ENCODE results near the gene HOXD1. TPM values are rescaled to one million over a fixed set of nuclear protein-coding genes. Genes with fewer than 3 reads are reported as not detected.

The HOXD1 gene
- total RNA-seq (2021; fragmentation: NEBNext Ultra II Directional; extraction: Animal tissue kit (Norgen Biotek cat#: 25700)): not detected
- long read RNA-seq: 0 reads

DNA sequence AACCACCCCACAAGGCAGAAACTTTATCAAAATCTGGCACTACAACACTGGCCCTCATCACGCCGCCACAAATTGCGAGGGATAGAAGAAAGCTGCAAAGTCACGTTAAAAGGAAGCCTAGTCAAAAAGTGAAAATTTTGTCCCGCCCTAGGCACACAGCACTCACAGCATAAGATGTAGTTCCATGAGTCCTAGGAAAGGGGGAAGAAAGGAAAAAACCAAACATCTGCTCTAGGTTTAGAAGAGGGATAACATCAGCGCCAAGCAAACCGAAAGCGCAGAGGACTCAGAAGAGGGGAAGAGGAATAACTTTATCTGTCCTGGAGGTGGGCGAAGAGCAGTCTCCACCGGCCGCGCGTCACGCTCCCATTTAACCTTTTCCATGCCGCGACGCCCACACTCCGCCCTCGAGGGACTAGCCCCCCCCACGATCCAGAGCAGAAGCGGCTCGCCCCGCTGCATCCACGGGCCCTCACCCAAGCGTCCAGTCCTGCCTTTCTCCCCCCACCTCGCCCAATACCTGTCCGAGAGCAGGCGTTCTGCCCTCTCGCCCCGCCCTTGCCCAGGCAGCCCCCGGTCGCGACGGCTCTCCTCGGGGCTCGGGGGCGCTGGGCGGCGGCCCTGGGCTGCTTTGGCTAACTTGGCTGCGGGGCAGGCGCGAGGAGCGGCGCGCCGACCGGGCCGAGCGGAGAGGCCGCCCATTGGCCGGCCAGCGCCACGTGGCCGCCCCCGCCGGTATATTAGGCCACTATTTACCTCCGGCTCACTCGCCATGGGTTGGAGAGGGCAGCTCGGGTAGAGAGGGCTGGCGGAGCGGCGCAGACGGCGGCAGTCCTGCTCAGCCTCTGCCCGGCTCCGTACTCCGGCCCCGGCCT, at the start of gene HOXD1:
Gene HOXD1, plus strand, starts transcription at position 770 of the 875 bp plus-strand sequence. CDS start 134 bp downstream, outside the sequence.
- Mint-ChIP-seq H3K4me1 (ENCODE audit: low read depth) (peaks cover 10% of the 10 kb centered on the region), H3K4me3 (peak within 1 kb of the TSS; percentile 86), H3K36me3 (ENCODE audit: low read depth) (peaks cover 4% of the 10 kb centered on the region), H3K27ac (no peak within 1 kb of the TSS), H3K9me3 (no peaks in the 10 kb centered on the region), H3K27me3 (ENCODE audit: insufficient read depth) (peaks cover 43% of the 10 kb centered on the region)
- TF ChIP-seq, protein P1, sequence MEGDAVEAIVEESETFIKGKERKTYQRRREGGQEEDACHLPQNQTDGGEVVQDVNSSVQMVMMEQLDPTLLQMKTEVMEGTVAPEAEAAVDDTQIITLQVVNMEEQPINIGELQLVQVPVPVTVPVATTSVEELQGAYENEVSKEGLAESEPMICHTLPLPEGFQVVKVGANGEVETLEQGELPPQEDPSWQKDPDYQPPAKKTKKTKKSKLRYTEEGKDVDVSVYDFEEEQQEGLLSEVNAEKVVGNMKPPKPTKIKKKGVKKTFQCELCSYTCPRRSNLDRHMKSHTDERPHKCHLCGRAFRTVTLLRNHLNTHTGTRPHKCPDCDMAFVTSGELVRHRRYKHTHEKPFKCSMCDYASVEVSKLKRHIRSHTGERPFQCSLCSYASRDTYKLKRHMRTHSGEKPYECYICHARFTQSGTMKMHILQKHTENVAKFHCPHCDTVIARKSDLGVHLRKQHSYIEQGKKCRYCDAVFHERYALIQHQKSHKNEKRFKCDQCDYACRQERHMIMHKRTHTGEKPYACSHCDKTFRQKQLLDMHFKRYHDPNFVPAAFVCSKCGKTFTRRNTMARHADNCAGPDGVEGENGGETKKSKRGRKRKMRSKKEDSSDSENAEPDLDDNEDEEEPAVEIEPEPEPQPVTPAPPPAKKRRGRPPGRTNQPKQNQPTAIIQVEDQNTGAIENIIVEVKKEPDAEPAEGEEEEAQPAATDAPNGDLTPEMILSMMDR (IDR thresholded peaks at IDR 0.05): no peak
- no peak for DNase-seq

DNA sequence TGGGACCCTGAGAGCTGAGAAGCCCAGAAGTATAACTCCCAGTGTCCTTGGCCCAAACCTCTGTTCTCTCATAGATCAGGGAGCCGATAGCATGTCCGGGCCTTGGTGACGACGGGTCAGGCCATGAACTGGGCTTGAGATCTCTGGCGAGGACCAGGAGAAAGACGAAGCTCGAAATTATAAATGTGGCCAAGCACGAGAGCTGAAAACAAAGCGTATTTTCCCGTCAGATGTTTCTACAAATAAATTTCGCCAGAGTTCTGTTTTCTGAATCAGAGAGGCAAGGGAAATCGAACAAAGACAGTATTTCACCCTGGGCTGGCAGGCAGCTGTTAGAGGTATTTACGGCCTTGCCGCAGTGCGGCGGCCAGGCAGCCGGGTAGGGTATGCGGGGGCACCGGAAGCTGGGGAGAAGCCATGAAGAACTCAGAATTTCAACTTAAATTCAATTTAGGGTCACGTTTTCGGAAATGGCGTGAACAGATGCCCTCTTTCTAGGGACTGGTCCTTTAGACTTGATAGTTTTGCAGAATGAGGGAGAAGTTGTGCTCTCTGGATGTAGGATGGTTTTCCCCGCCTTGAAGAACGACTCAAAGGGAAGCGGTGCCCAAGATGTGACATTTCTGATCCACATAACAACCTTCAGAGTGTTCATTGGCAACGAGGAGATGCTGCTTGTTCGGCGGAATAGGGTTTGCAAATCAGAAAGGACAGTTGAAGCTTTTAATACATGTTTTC, 49.4 kb upstream of the HOXD1 start:
- no peak for DNase-seq
- peaks cover 25% of the 10 kb centered on the region for H3K27me3 Mint-ChIP-seq (ENCODE audit: insufficient read depth)
- H3K27ac Mint-ChIP-seq: no peak overlapping the region
- no peaks in the 10 kb centered on the region for H3K9me3 Mint-ChIP-seq
- H3K36me3 Mint-ChIP-seq (ENCODE audit: low read depth): no peaks in the 10 kb centered on the region
- H3K4me1 Mint-ChIP-seq (ENCODE audit: low read depth): peaks cover 41% of the 10 kb centered on the region
- TF ChIP-seq, protein P1 (IDR thresholded peaks at IDR 0.05): no peak
- peak overlapping the region; percentile 57 for H3K4me3 Mint-ChIP-seq

DNA sequence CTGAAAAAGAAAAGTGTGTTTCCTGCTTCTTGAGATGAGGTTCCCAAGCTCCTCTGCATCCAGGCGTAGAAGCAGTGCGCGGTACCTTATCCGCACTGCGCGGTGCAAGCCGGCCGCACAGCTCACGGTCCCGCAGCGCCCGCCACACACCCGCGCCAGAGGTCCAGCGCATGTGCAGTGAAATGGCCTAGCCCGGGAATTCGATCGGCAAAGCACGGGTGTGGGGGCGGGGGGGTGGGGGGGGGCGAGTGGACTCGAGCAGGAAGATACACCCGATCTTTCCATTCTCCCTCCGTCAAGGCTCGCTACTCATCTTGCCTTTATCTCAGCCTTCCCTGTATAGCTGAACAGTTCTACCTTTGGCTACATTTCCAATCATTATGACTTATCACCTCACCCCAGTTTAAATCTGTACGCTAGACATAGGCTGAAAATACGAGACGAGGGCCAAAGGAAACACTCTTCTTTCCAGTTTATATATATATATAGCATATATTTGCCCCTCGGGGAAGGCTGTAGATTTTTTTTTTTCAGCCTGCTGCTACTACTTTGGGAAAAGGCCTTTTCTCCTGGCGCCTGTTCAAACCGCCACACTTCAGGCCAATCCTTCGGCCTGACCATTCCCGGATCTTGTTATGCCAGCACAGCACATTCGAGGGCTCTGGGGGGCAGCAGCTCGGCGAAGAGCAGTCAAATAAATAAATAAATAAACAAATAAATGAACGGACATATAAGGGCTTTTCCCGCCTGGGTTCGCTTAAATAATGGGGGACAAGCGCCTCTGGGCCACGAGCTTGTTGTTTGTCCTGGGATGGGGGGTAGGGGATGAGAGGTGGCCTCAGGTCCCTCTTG, 48.6 kb upstream of the HOXD1 start:
- no peaks in the 10 kb centered on the region for H3K9me3 Mint-ChIP-seq
- H3K4me1 Mint-ChIP-seq (ENCODE audit: low read depth): peaks cover 40% of the 10 kb centered on the region
- TF ChIP-seq, protein P1 (IDR thresholded peaks at IDR 0.05): no peak
- no peaks in the 10 kb centered on the region for H3K36me3 Mint-ChIP-seq (ENCODE audit: low read depth)
- H3K27ac Mint-ChIP-seq: no peak overlapping the region
- H3K27me3 Mint-ChIP-seq (ENCODE audit: insufficient read depth): peaks cover 25% of the 10 kb centered on the region
- H3K4me3 Mint-ChIP-seq: peak overlapping the region; percentile 65; the same call in 1 of the 2 replicates
- DNase-seq: no peak

DNA sequence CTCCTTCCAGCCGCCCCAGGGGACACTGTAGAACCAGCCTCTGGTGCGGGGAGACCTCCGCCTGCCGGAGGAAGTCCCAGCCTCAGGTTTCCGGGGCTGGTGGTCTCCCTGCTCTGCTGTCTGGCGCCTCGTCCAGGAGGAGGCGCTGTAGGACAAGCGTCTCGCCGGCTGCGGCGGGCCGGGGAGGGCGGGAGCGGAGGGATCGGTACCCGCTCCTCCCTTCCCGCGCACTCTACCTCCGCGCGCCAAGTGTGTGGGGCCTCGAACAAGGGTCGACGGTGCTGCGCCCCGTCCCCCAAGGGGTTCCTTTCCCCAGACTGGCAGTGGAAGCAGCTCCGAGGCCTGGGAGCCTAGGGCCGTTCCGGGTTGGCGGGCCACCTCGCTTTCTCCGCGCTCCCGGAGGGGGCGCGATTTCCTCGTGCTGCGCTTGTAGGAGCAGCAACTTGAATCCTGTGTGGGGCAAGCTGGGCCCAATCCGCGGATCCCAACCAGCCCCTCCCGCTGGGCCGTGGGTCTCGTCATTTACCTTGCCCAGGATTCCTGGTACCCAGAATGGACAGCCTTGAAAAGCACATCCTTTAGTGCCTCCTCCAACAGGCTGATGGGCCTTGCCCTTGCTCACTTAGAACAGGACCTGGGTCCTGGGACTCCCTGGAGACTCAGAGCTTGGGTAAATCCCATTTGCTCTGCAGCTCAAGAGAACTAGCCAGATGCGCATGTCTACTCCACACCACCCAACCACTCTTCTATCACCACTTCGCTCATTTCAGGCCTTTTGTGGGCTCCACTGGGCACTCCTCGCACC, 47.8 kb upstream of the HOXD1 start:
- H3K27ac Mint-ChIP-seq: no peak overlapping the region
- no peak for DNase-seq
- H3K36me3 Mint-ChIP-seq (ENCODE audit: low read depth): no peaks in the 10 kb centered on the region
- TF ChIP-seq, protein P1 (IDR thresholded peaks at IDR 0.05): peak; percentile 99
- H3K9me3 Mint-ChIP-seq: no peaks in the 10 kb centered on the region
- H3K27me3 Mint-ChIP-seq (ENCODE audit: insufficient read depth): peaks cover 31% of the 10 kb centered on the region
- H3K4me1 Mint-ChIP-seq (ENCODE audit: low read depth): peaks cover 32% of the 10 kb centered on the region
- peak overlapping the region; percentile 65 for H3K4me3 Mint-ChIP-seq
